IPS-NIHi7 (cell line): ENCODE measurements around the gene MRPS2.
"Not testable (repeated sequence)": the region's sequence is repeated elsewhere in the genome, so short reads cannot be mapped to it uniquely, and the experiment has no call there.

ENCODE experiments used
- DNase-seq: peaks from one replicate; pipeline ENCODE4 v3.0.0; 2012; ENCODE audit warnings: mixed read lengths; ENCODE audit errors: extremely low spot score

The MRPS2 gene

DNA sequence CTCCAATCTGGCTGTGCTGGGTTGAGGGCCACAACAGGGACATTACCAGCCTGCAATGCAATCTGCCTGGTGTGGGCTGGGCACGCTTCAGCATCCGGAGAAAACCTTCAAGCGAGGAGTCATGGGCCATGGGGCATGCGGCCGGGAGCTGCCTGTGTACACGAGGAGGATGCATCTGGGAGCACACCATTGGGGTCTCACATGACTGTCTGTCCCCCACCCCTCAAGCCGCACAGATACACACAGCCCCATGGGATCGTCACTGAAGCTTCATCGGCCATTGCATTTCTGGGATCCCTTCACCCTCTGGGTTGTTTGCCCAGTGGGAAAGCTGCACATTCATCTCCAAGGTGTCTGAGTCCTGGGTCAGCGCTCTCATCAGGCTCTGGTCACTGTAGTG is 30.6 kb downstream of the MRPS2 start:
- peak; percentile 2 for DNase-seq

DNA sequence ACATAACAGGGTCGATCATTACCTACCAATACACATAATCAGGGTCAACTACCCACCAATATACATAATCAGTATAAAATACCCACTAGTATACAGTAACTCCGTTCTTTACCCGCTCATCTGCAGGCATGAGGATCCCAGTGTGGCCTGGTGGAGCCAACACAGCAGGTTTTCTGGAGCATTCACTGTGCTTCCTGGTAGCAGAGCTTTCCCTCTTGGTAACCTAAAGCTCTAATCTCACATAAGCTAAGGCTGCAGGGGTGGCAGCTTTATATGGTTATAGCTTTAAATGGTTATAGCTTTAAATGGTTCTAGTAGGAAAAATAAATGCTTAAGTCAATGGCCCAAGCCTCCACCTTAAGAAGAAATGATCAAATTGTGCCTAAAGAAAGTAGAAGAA is 32.6 kb downstream of the MRPS2 start:
- peak; percentile 3 for DNase-seq

GRCh38 chr9:135533674-135534073 is 33.2 kb downstream of the MRPS2 start:
- peak; percentile 3 for DNase-seq

DNA sequence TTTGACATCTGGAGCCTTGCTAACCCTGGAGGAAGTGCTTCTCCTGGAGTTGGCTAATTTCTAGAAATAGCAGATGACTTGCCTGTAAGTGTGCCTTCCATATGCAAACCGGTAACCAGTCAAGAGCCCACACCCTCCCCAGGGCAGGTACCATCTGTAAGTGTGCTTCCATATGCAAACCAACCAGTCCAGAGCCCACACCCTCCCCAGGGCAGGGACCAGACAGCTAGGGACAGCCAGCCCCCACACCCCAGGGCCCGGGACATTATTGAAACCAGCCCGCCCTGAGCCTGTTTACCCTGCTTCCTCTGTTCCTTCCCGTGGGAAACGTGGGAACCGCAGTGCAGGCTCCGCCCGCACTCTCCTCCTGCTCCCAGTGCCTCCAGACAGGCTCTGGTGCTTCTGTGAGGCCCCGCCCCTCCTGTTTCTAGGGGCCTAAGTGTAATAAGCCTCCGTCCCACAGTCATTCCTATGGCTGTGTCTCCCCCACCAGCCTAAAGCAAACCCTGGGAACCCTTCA is 33.8 kb downstream of the MRPS2 start:
- peak; percentile 20 for DNase-seq

- not testable (repeated sequence) for DNase-seq
Observed at GRCh38 chr9:135534826-135535225, 34.3 kb downstream of the MRPS2 start.

DNA sequence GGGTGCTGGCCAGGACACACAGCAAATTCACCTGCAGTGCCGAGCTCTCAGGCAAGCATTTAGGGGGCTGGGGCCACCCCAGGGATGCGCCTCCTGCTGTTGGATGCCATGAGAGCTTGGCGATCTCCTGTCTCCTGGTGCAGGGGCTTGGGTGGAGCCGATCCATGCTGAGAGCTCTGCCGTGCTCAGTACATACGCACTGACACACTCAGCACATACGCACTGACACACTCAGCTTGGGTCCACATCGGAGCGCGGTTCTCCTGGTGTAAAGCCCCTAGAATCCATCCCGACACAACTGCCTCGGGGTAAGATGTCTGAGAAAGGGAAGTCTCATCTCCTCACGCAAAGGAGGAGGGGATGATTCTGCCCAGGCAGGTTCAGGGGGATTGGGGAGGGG is 35.1 kb downstream of the MRPS2 start:
- DNase-seq, result not testable (repeated sequence)

GRCh38 chr9:135536216-135536615 is 35.7 kb downstream of the MRPS2 start:
- DNase-seq, result no peak

DNA sequence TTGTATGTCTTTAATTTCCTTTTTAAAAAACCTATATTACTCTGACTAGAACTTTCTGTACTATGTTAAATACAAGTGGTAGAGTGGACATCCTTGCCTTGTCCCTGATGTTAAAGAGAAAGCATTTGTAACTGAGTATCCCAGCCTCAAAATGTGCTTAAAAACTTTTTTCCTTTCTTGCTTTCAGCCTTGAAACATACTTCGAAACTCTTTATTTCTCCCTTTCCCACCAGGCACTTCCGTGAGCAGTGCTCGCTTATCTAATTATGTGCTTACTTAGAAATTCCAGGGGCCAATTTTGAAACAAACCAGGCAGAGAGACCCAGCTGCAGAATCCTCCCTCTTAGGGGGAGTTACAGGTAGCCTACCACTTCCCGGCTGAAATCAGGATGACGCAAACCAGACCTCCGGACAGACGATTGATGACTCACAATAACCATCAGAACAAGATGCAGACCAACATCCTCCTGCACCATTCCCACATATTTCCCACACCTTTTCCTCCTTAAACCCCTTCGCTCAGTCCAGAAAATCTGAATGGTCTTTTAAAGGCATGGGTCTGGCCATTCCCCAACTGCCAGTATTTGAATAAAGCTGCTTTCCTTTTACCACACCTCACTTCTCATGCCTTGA is 42.9 kb downstream of the MRPS2 start:
- not testable (repeated sequence) for DNase-seq

GRCh38 chr9:135544981-135545635 is 44.6 kb downstream of the MRPS2 start:
- no peak for DNase-seq

DNA sequence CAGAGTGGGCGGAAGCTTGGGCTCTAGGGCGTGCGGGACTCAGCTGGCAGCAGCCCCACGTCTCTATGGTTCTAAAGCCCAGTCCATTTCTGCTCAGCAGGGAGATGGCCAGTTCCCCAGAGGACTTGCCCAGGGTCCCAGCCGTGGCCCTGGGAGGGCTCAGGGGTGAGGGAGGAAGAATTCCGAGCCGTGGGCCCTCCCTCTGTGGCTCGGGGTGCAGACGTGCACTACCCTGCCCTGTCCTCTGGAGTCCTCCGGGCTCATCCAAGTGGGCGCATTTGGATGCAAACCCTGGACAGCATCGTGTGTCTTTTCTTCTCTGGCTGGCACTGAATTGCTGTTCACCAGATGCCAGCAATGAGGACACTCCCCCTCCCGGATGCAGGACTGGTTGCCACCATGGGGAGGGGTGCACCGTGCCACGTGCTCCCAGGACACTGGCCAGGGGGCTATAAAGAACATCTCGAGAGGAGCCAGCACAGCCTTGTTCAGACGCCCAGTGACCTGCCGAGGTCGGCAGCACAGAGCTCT is 45.2 kb downstream of the MRPS2 start, which contains the start of gene OBP2A:
OBP2A (plus strand) TSS at position 481 of the 531 bp plus-strand sequence. CDS start 55 bp downstream, outside the sequence.
- DNase-seq, result not testable (repeated sequence)

- not testable (repeated sequence) for DNase-seq
Observed at GRCh38 chr9:135546792-135547617, 46.5 kb downstream of the MRPS2 start.

DNA sequence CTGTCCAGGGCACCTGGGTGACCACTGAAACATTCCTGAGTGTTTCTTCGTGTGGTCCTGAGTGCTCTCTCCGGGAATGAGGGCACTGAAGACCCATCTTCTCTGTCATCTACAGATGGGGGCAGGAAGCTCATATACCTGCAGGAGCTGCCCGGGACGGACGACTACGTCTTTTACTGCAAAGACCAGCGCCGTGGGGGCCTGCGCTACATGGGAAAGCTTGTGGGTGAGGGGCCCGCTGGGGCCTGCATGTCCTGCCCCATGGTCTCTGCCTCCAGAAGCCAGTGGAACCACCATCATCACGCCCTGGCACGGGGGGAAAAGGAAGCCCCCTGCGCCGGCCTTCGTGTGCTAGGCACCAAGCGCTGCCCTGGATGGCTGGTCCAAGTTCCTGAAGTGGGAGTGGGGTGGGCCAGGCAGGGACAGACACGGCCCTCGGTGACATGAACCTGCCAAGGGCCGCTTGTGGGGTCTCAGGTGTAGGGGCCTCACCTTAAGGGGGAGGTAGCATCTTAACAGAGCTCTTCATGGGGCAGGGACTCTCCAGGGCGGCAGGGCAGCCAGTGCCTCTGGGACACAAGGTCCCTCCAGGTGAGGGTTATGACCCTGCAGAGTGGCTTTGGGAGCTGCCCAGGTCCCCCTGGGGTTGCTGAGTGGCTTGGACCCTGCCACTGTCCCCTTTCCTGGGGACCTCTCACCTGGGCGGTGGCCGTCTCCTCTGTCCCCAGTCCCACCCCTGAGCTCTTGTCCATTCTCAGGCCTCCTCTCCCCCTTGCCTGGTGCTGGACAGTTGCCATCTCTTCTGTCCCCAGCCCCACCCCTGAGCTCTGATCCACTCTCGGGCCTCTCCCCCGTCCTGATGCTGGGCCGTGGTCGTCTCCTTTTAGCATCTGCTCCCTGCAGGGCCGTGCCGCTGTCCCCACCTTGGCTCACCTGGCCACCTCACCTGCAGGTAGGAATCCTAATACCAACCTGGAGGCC is 47.6 kb downstream of the MRPS2 start:
- no peak for DNase-seq

- DNase-seq, result not testable (repeated sequence)
Observed at GRCh38 chr9:135549478-135550343, 49.2 kb downstream of the MRPS2 start.

DNA sequence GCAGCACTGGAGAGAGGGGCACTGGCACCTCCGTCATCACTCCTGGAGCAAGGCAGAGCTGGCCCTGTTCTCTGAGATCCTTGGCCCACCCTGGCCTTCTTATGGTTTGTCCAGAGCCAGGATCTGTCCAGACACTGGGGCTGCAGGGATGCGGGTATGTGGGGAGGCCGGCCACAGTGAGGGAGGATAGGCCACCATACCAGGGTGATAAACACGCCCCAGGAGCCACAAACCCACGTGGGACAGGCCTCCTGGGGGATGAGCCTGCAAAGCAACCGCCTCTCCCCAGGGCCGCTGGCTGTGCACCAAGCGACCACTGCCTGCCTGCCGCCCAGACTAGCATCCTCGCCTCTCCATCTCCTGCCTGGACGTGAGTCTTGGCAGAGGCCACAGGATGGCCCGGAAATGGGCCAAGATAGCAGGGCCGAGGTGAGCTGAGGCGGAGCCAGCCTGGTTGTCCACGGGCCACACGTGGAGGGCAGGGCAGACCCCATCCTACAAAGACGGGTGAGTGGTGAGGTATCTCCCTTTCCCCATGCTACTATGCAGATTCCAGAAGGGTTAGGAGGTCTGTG is 49.9 kb downstream of the MRPS2 start:
- DNase-seq, result no peak

DNA sequence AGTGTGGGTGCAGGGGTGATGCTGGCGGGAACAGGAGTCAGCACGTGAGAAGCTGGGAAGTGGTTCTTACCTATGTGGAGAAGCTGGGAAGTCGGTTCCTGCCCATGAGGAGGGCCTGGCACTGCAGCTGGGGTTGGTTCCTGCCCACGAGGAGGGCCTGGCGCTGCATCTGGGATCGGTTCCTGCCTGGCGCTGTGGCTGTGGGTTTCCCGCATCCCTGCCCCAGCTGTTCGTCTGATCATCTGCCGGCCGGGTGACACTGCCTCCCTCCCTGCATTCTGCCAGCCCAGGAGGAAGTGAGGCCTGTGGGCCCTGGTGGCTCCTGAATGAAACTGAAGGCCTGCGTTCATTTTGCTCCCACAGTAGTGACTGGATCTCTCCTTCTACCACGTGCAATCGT is 50.5 kb downstream of the MRPS2 start:
- DNase-seq, result no peak

GRCh38 chr9:135551456-135551855 is 51.0 kb downstream of the MRPS2 start:
- DNase-seq, result no peak

GRCh38 chr9:135552021-135552697 is 51.7 kb downstream of the MRPS2 start:
- DNase-seq, result no peak

DNA sequence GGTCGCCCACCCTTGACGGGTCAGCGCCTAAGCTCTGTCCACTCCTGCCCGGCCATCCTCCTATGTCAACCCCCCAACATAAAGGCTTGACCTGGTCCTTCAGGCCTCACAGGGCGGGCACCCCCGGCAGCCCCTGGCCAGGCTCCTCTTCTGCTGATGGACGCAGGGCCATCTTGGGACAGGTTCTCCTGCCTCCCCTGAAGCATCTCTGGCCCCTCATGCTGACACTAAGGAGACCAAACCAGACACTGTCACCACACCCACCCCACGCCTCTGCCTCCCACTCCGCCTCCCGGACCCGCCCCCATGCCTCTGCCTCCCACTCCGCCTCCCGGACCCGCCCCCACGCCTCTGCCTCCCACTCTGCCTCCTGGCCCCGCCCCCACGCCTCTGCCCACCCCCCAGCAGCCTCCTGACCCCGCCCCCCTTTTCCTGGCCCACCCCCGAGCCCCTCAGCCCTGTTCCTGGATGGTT is 52.3 kb downstream of the MRPS2 start:
- peak; percentile 64 for DNase-seq
